GM21619 (cell line): Measurements from ENCODE around the gene CYBC1.
A peak's percentile ranks its signal among the peaks of the same experiment; 100 is the strongest.

Experiments used
- ATAC-seq: cut with Tn5 transposase; IDR thresholded peaks from one replicate; pipeline ENCODE4 v1.9.1; 2021; ENCODE audit not compliant: unreplicated experiment

The CYBC1 gene

DNA sequence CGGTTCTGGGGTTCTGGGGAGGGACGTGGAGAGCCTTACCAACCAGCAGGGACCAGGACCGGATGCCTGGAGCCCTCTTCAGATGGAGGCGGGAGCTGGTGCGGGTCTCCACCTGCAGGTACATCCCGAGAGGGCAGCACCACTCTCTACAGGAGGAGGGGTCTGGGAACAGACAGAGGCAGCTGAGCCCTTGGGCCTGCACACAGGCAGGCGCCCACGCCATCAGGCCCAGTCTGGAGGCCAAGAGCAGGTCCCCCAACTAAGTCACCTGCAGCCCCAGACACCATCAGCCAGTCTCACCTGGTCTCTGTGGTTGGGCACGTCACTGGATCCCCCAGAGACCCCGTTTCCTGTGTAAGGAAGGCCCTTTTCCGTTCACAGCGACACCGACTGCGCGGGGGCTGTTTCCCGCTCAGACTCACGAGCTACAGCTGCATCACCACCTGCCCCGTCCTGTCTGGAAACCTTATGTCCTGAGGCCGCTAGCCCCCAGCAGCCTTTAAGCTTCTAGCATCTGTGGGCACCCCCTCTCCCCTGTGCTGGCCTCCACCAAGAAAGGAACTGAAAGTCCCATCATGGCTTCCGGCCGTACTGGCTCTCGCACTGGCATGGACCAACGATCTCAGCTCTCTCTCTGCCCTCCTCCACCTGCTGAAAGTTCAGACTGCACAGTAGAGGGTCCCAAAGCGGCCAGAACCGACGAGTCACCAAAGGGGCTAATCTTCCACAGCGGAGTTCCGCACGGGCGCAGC, 1.2 kb downstream of the CYBC1 start:
- peak; percentile 52 for ATAC-seq

DNA sequence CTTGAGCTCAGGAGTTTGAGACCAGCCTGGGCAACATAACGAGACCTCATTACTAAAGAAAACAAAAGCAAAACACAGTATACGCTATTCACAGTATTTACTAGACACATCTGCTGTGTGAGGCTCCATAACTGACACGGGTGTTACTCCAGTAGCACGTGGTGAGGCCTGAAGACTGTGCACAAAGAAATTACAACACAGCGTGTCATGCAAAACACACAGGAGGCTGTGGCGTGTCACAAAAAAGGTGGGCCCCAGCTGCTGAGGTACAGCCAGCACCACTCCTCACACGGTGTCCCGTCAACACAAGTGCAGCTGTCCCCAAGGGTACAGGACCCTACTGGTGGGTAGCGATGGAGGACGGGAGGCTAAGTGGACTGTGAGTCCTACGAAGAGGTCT, 2.7 kb downstream of the CYBC1 start:
- no peak for ATAC-seq

DNA sequence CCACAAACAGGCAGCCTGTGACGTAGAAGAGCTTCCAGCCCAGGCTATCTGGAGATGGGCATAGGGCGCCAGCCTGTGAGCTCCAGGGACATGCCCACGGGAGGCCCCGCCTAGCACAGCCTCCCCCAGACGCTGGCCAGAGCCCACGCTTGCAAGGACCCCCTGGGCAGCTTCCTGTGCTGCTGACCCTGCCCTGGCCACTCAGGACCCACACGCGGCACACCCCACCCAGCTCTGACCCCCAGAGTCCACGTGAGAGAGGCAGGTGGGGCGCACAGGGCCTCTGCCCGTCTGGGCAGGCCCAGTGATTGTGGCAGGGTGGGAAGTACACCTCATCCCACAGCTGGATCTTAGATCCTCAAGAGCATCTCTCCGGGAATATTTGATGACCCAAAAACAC, 3.9 kb downstream of the CYBC1 start:
- ATAC-seq, result no peak

DNA sequence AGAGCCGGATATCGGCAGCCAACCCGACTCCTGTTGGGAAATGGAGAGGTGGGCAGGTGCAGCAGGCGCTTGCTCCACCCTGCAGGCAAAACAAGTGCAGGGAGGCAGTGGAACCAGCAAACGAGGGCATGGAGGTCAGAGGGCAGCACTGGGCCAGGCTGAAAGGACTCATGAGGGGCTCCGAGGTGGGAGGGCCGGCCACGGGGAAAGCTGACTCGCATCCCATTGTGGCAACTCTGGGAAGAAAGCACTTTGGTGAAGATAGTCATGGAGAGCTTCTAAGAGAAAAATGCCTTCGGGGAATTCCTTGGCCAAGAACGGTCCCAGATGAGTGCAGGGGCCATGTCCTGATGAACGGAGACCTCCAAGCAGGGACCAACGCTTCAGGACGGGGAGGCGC, 4.4 kb downstream of the CYBC1 start:
- no peak for ATAC-seq

DNA sequence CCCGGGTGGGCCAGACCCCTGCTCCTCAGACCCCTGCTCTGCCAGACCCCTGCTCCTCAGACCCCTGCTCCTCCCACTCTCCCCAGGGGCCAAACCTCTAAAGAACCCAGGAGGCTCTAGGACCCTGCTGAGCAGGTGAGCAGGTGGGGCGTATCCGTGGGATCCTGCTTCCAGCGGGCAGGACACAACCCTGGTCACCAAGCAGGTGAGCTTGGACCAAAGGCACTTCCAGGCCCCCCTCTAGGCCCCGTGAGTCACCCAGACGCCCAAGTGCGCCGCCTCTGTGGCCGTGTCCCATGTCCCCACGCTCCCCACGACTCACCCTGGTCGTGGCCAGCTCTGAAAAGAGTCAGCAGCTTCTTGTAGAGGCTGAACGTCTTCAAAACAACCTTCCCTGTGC, 5.0 kb downstream of the CYBC1 start:
- ATAC-seq, result no peak

DNA sequence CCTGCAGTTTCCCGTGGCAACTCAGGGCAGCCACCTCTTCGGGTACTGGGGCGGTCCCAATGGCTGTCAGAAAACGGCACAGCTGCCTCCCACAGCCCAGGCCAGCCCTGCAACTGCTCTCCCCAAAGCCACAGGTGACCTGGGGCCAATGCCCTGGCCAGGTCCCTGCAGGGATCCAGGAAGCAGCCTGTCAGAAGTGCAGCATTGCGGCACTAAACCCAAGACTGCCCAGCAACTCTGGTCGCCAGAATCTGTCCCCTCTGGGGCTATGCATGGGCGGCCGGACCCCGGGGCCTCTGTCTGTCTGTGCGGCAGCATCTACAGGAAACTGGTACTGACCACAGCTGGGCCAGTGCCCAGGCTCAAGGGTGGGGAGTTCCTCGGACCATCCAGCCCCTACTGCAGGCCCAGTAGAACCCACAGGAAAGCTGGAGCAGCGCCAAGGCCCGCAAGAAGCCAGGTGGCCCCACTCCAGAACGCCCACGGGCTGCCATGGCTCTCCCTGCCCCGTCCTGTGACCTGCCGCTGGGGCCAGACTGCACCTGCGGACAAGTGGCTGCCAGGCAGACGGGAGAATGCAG, 5.5 kb downstream of the CYBC1 start:
- no peak for ATAC-seq

DNA sequence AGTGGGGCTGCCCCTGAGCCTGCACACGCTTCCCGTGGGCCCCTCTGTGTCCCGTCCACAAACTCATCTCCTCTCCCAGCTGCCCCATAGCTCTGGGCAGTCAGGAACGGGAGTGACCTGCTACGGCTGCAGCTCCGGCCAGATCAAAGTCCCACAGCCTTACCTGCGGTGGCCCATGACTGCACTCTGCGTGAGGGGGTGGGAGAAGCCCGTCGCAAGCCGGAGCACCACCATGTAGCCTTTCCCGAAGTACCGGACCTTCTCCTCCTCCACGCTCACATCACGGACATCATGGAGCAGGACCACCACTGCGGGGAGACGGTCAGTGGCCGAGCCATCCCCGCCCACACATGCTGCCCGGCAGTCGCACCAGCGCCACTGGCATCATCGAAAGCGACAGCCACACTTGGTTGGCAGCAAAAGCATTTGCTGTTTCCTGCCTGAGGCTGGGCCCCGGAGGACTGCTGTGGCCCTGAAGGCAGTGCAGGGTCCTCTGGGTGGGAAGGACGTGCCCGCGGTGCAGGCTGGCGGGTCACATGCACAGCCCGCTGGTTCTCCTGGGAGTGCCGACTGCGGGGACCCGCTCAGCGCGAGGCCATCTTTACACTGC, 6.2 kb downstream of the CYBC1 start:
- no peak for ATAC-seq

DNA sequence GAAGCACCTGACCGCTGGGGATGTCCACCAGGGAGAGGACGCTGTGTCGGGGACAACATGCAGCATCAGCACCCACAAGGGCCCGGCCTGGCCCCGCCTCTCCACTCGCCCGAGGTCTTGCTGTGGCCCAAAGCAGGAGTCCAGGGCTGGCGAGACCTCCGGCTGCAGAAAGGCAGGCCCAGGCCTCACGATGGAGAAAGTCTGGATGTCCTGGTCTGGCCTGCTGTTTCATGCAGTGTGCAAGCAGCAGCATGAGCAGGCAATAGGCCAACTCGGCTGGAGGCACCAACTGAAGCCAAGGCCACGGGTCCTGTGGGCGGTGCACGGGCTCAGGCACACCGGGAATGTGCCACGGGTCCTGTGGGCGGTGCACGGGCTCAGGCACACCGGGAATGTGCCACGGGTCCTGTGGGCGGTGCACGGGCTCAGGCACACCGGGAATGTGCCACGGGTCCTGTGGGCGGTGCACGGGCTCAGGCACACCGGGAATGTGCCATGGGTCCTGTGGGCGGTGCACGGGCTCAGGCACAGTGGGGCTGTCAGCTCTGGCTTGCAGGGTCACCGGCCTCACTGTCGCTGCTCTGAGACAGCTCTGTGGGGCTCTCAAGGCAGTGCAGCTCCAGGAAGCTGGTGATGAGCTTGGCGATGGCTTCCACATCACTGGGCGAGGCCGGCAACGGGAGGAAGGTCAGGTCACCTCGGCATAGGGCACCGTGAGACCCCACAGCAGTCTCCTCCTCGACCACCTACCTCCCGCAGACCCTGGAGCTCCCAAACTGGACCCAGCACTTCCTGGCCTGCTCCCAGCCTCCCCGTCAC, 6.9 kb downstream of the CYBC1 start:
- ATAC-seq, result no peak

DNA sequence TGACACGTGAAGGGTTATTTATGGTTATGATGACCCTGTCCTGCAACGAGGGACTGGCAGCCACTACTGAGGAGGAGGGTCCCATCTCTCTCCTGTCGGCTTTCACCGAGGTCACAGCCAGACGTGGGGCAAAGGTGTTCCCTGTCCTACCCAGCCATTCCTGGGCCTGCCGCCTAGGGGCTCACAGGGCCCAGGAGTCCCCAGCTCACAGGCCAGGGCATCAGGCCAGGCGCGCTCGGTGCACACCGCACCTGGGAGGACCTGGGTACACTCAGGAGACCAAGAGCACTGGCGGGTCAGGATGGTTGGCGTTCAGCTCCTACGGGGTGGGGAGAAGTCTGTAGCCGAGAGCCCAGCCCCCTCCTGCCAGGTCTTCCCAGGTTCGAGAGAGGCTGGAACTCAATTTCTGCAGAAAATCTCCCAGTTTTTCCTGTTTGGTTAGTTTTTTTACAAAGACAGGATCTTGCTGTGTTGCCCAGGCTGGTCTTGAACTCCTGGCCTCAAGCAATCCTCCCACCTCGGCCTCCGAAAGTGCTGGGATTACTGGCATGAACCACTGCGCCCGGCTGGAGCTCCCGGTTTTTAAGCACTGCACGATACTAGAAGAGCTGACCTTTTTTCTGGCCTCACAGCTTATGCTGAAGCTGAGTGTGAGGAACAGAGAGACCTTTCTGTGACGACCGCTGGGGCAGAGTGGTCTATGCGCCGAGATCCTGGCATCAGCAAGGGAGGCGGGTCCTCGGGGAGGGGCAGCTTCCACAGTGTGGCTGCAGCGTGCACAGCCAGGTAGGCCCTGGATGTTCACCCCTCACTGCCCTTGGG, 7.7 kb downstream of the CYBC1 start:
- no peak for ATAC-seq

DNA sequence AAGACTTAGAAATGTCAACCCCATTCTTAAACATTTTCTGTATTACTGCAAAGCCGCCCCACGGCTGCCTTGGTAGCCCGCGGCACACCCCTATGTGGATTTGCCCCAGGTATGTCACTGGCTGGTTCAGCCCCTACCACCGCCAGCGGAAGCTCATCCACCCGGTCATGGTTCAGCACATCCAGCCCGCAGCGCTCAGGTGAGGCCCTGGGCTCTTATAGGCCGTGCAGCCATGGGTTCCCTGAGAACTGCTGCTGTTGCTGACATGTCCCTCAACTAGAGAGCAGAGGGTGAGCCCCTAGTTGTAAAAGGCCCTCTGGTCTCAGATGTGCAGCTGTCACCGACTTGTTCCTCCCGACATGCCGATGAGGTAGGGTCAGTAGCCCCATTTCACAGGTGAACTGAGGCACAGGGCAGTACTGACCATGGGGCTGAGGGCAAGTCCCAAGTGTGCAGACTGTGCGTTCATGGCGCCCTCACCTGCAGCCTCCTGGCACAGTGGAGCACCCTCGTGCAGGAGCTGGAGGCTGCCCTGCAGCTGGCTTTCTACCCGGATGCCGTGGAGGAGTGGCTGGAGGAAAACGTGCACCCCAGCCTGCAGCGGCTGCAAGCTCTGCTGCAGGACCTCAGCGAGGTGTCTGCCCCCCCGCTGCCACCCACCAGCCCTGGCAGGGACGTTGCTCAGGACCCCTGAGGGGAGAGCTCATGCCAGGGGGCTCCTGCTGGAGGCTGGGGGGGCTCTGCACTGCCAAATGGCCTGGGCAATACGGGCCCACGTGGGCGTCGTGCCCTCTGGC, 8.7 kb downstream of the CYBC1 start:
- ATAC-seq, result no peak

DNA sequence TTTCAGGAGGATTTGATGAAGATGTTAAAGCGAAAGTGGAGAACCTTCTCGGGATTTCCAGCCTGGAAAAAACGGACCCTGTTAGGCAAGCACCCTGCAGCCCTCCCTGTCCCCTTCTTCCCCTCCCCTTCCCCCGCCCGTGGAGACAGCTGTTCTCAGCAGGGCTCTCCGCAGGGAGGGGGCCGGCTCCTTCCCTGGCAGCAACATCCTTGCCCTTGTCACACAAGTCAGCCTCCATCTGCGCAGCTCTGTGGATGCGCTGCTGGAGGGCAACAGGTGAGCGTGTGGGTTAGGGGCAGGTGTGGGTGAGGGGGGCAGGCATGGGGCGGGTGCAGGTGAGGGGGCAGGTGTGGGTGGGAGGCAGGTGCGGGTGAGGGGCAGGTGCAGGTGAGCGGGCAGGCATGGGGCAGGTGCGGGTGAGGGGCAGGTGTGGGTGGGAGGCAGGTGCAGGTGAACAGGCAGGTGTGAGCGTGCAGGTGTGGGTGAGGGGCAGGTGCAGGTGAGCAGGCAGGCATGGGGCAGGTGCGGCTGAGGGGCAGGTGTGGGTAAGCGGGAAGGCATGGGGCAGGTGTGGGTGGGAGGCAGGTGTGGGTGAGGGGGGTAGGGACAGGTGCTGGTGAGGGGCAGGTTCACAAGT, 9.4 kb downstream of the CYBC1 start:
- ATAC-seq, result no peak

DNA sequence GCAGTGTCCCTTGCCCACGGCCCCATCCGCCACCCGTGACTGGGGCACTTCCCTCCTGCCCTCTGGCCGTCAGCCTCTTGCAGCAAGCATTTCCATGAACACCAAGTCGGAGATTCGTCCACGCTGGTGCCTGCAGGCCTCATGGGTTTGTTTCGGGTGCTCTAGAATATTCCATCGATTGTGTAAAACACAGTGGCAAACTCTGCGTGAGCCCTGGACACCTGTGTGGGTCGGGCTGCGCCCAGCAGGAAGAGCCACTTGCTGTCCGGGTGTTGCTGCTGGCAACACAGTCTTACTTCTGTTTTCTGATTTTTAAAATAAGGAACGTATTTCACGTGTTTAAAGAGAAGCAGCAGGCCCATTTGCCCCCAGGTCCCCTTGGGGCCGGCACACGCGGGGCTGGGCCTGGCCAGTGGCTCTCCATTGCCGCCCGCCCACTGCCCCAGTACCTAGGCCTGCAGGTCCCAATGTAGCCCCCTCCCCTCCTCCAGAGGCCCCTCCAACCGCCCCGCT, 10.0 kb downstream of the CYBC1 start:
- ATAC-seq, result no peak

DNA sequence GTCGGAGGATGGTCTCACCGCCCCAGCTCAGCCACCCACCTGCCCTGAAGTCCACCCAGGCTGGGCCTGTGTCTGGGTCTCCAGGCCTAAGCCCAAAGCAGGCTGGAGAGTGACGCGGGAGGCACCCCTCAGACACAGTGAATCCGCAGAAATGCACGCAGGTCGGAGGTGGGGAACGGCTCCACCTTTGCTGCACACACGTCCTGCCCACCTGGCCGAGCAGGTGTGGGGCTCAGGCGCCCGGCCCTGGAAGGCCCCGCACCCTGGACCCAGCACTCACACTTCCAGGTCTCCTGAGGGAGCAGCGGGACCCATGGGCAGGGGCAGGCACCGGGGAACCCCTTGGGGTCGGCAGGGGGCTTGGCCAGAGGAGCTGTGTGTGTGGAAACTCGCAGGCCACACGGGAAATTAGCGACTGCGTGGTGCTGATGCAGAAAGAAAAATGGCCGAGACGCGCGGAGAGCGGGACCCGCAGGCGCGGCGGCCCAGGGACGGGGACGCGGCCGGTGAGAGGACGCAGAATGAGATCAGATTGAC, 10.7 kb downstream of the CYBC1 start:
- ATAC-seq, result no peak

DNA sequence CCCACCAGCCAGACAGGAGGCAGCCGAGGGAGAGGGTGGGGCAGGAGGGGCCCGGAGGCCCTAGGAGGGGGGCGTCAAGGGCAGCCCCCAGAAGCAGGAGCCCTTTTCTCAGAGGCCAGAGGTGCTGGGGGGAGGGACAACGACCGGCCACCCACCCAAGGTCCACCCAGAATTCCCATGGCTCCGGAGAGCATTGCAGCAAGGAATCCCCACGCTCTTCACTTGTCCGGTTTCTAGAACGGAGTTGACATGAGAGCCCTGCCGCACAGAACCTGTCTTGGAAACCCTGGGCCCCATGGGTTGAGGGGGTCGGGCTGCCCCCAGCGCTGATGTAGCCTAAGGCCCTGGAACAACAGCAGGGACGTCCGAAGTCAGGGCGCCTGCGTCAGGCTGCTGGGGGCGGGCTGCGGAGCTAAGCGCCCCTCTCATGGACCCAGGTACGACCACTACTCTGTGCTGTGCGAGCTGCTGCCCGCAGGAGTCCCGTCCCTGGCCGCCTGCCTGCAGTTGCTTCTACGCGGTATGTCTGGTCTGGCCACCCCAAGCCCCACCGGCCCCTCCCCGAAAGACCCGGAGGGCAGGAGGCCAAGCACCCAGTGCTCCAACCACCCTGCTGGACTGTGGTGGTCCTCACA, 11.2 kb downstream of the CYBC1 start:
- ATAC-seq, result no peak

DNA sequence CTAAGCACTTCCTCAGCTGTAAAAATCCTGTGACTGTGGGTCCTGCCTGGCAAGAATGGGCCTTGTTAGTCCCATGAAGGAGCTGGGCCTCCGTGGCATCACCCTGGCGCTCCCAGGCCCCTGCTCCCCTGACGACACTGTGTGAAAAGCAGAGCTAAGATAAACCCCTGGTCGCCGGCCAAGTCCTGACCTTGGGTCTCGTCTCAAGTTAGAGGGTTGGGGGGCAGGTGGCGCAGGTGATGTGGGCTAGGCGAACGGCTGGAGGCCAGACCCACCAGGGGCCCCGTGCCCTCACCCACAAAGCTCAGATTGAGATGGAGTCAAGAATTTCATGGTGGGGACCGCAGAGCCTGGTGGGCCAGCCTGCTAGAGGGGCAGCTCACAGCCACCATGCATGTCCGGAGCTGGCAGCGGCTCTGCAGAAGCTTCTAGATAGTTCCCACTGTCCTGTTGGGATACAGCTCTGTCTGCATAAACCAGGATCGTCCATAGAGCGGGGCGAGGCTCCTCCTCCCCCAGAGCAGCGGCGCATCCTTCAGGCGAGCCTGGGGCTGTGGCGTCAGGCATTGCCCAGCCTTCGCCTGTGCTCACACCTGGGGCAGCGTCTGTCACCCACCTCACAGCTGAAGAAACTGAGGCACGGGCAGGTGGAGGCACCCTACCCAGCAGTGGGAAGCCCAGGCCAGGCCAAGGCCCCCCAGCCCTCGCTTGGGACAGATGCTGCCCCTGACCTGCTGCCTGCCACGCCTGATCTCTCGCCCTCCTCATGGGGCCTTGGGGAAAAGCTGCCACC, 12.0 kb downstream of the CYBC1 start:
- no peak for ATAC-seq

DNA sequence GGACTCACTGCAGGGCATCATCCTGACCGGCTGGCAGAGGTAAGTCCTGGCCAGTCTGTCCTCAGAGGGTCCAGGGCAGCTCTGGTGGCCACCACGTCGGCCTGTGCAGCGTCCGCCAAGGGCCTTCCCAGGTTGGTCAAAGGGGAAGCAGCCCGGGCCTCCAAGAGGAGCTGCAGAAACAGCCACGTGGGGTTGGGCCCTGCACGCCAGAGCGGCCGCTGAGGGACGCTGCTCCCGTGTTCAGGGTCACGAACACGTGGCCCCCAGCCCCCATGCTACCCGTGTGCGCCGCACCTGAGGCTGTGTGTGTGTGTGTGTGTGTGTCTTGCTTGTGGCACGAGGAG, 13.3 kb downstream of the CYBC1 start:
- no peak for ATAC-seq

DNA sequence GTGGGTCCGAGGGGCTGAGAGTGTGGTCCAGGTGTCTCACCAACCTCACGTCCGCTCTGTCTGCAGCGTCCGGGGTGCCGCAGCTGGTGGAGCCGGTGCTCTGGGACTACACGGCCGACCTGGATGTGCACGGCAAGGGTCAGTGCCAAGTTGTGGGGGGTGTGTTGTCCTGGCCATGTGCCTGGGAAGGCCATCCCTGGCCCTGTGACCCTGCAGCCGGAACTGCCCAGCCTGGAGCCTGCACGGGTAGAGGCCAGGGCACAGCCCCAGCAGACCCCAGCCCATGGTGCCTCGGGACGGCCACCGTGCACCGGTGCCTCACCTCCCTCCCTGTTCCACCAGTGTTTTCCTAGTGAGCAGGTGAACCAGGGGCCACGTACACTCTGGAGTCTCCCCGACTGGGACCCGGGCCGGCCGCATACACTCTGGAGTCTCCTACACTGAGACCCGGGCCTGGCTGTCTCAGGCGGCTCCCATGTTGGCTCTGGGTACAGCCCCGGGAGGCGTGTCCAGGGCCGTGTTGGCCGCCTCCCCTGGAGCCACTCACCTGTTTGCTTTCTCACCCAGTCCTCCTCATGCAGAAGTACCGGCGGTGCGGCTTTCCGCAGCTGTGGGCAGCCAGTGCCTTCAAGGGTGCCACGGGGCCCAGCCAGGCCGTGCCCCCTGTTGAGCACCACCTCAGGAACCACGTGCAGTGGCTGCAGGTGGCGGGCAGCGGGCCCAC, 13.8 kb downstream of the CYBC1 start:
- ATAC-seq, result no peak
